ENCODE data around the gene SEPTIN5. TPM values are rescaled to one million over a fixed set of nuclear protein-coding genes. Genes with fewer than 3 reads are reported as not detected.

SEPTIN5 gene
- total and polyA plus RNA-seq, 12 donors: 56.5 to 218 (median 143) TPM

- ATAC-seq (peak in 6 of 8 donors; percentile 6 to 41 (median 15)), DNase-seq (peak in 1 of 2 donors; percentile 58)
- peaks cover 0 to 30% (median 6%) of the 10 kb centered on the region in 9 donors for H3K36me3 ChIP-seq
- H3K4me3 ChIP-seq: peak overlapping the region in 4 of 10 donors; percentile 3 to 44 (median 27)
- 47 to 51% methylated on average over 48 to 60 of the region's 60 CpGs for WGBS, 2 donors
- TF ChIP-seq, protein P1, sequence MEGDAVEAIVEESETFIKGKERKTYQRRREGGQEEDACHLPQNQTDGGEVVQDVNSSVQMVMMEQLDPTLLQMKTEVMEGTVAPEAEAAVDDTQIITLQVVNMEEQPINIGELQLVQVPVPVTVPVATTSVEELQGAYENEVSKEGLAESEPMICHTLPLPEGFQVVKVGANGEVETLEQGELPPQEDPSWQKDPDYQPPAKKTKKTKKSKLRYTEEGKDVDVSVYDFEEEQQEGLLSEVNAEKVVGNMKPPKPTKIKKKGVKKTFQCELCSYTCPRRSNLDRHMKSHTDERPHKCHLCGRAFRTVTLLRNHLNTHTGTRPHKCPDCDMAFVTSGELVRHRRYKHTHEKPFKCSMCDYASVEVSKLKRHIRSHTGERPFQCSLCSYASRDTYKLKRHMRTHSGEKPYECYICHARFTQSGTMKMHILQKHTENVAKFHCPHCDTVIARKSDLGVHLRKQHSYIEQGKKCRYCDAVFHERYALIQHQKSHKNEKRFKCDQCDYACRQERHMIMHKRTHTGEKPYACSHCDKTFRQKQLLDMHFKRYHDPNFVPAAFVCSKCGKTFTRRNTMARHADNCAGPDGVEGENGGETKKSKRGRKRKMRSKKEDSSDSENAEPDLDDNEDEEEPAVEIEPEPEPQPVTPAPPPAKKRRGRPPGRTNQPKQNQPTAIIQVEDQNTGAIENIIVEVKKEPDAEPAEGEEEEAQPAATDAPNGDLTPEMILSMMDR (IDR thresholded peaks at IDR 0.05): no peak
- peaks cover 24 to 65% (median 39%) of the 10 kb centered on the region in 9 donors for H3K4me1 ChIP-seq
- peaks cover 0 to 66% (median 32%) of the 10 kb centered on the region in 7 donors for H3K27me3 ChIP-seq
- H3K27ac ChIP-seq: peak overlapping the region; percentile 31 to 93 (median 73)
- no peaks in the 10 kb centered on the region for H3K9me3 ChIP-seq
- intact Hi-C loops (cut with DNase I): no loop called here
These were observed 8.1 kb downstream of the SEPTIN5 start for GRCh38 chr22:19722178-19722981.

DNA sequence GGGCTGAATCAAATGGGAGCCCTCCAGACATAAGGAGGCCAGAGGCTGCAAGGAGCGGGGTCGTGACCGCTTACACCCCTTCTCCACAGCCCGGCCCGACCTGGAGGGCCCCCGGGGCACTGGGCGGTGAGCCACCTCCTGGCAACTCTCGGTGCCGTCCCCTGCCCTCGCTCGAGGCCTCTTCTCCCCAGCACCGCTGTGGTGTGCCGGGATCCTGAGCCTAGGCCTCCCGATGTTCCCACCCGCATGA lies 8.6 kb downstream of the SEPTIN5 start:
- Histone ChIP-seq H3K4me1 (peaks cover 21 to 59% (median 35%) of the 10 kb centered on the region in 9 donors), H3K36me3 (peaks cover 0 to 30% (median 6%) of the 10 kb centered on the region in 9 donors), H3K4me3 (peak overlapping the region in 7 of 10 donors; percentile 17 to 49 (median 44)), H3K27ac (peak overlapping the region; percentile 31 to 93 (median 73)), H3K27me3 (peaks cover 0 to 66% (median 32%) of the 10 kb centered on the region in 7 donors), H3K9me3 (no peaks in the 10 kb centered on the region)
- no peak for DNase-seq
- intact Hi-C loops (cut with DNase I): no loop called here
- WGBS, 2 donors: 38 to 39% methylated on average over 15 of the region's 15 CpGs
- TF ChIP-seq, protein P1 (IDR thresholded peaks at IDR 0.05): no peak
- peak in 6 of 8 donors; percentile 0 to 20 (median 10) for ATAC-seq

- Histone ChIP-seq H3K9me3 (no peaks in the 10 kb centered on the region), H3K27ac (peak within 1 kb of the TSS; percentile 31 to 93 (median 73)), H3K36me3 (peaks cover 0 to 30% (median 6%) of the 10 kb centered on the region in 9 donors), H3K4me1 (peaks cover 20 to 58% (median 35%) of the 10 kb centered on the region in 9 donors), H3K4me3 (peak within 1 kb of the TSS in 9 of 10 donors; percentile 17 to 49 (median 39)), H3K27me3 (peaks cover 0 to 64% (median 29%) of the 10 kb centered on the region in 7 donors)
- intact Hi-C loops (cut with DNase I): no loop called here
- peak; percentile 58 to 80 (median 74) for ATAC-seq
- WGBS, 2 donors: 11 to 21% methylated on average over 67 to 80 of the region's 80 CpGs
- TF ChIP-seq, protein P1 (IDR thresholded peaks at IDR 0.05): peak in 1 of 9 donors; percentile 25
- peak; percentile 64 to 76 for DNase-seq
These were observed 9.1 kb downstream of the SEPTIN5 start, which contains the start of gene GP1BB for GRCh38 chr22:19723232-19723982. Gene GP1BB (plus strand): TSS chr22:19723539. CDS start chr22:19723570, 31 bp downstream.
